ENCODE results near the gene LRRC28. TPM values are rescaled to one million over a fixed set of nuclear protein-coding genes. Genes with fewer than 3 reads are reported as not detected.

LRRC28 gene
- polyA plus RNA-seq, 1 donor = 19.6 TPM

DNA sequence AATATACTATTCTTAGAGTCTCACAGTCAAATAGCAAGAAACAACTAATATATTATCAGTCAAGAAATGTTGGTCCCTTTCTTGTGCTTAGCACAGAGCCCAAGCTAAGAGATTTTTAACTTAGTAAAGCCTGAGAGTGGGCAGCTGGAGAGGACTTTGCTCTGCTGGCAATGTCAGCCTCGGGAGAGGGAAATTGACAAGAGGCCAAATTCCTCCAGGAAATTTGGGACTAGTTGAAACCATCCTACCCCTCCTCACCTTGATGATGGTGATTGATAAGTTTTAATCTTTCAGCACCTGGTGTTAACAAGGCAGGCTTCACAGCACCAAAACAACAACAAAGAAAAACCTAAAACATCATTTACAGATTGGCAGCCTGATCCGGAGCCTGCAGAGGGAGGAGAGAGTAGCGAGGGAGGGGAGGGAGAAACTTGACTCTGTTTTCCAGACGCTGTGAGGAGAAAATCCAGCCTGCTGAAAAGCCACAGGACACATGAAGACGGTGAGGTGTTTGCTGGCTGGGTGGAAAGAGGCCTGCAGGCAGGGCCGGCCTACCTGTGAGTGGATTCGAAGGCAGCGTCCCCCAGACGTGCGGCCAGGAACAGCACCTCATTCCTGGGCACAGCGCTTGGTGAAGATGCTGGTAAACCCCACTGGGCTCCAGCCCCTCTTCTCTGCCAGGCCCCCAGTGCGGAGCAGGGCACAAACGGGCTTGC, 150.9 kb downstream of the LRRC28 start:
- no peak for DNase-seq

- DNase-seq = no peak
Measured at GRCh38 chr15:99403597-99403996, 152.3 kb downstream of the LRRC28 start.

- no peak for DNase-seq
Measured at GRCh38 chr15:99404454-99404853, 153.2 kb downstream of the LRRC28 start.

GRCh38 chr15:99406120-99406519, 154.8 kb downstream of the LRRC28 start:
- no peak for DNase-seq

- DNase-seq = no peak
Measured at GRCh38 chr15:99406716-99407487, 155.6 kb downstream of the LRRC28 start.

- no peak for DNase-seq
Measured at GRCh38 chr15:99407716-99408115, 156.4 kb downstream of the LRRC28 start.

- DNase-seq = no peak
Measured at GRCh38 chr15:99408236-99409096, 157.2 kb downstream of the LRRC28 start.

- no peak for DNase-seq
Measured at GRCh38 chr15:99409097-99409473, 157.8 kb downstream of the LRRC28 start.

- no peak for DNase-seq
Measured at GRCh38 chr15:99409560-99409959, 158.3 kb downstream of the LRRC28 start.

DNA sequence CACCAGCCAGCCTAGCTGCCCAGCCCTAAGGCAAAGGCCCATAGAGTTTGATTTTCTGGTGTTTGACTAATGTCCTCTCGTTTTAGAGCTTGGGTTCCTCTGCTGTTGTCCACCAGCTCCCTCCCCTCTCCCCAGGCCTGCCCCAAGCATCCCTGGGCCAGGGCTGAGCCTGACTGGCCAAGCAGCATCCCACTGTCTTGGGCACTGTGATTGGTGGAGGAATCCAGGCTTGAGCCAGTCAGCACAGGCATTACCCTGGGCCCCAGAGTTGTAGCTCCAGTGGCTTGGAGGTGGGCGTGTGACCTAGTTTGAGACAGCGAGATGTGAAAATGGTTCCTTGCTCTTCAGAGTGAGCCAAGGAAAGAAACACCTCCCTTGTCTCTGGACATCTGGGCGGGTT, 159.2 kb downstream of the LRRC28 start:
- no peak for DNase-seq

- DNase-seq = no peak
Measured at GRCh38 chr15:99411234-99411633, 160.0 kb downstream of the LRRC28 start.

- DNase-seq = no peak
Measured at GRCh38 chr15:99412082-99412481, 160.8 kb downstream of the LRRC28 start.

- no peak for DNase-seq
Measured at GRCh38 chr15:99412626-99413025, 161.3 kb downstream of the LRRC28 start.

DNA sequence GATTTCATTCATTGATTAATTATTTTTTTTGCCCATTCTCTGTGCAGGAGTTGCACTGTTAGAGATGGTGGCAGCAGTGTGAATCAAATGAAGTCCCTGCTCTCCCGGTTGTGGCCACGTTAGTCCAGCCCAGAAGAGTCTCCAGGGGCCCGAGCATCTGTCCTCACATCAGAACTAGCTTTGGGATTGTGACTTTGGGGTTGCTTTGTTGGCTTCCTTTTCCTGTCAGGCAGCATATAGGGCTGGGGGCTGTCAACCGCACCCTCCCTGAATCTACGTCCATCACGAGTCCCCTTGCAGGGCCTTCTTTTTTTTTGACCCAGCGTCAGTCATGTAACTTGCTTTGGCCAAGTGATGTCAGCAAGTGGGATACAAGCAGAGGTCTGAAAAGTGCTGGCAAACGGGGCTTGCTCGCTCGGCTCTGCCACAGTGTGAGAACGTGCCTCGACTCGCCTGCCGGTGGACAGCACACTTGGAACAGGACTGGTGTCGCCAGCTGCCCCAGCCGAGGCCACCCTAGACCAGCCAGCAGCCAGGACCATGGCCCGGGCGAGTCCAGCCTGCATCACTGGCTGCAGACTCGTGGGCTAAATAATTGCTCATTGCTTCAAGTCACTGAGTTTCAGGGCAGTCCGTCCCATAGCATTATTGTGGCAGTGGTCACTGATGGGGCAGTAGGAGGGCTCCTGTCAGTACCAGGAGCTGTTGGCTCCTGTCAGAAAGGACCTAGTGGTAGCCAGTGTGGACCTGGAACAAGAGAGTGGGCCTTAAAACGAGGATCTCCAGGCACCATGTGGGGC, 162.9 kb downstream of the LRRC28 start:
- DNase-seq = no peak

DNA sequence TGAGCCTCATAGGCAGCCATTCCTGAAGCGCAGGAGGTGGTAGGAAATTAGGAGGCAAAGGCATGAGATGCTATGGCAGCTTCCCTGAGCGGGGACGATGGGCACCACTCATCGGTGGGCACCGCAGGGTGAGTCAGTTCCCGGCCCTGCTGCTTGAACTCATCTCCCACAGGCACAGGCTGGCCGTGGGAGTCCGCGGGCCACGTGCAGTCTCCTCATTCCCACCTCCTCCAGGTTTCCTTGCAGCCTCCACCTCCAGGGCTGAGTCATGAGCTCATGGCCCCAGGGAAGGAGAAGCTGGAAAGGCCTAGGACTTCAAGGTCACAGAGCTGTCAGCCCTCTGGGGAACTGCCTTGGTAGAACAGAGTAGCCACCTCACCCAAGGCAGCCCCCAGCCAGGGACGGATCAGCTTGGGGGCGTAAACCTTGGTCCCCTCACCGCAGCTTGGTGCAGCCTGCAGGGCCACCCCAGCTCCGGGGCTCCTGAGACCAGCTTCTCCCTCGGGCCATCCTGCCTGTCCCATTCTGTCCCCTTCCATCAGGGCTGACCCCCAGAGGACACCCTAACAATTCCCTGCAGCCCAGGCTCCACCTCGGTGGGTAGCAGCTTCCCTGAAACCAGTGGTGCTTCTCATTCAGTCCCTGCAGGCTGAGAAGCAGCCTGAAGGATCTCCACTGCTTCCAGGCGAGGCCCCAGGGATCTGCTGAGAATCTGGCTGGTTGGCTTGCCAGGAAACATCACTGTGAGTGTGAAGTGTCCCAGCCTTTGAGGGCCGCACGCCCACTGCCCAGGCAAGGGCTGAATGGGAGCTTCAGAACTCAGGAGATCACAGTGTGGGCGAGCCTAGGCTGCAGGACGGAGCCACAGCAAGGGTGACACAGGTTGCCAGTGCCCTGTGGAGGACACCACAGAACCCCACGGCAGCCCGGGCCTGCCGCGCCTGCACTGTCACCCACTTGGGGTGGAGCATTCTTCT, 163.8 kb downstream of the LRRC28 start:
- DNase-seq = no peak

- no peak for DNase-seq
Measured at GRCh38 chr15:99416191-99417188, 165.2 kb downstream of the LRRC28 start.

DNA sequence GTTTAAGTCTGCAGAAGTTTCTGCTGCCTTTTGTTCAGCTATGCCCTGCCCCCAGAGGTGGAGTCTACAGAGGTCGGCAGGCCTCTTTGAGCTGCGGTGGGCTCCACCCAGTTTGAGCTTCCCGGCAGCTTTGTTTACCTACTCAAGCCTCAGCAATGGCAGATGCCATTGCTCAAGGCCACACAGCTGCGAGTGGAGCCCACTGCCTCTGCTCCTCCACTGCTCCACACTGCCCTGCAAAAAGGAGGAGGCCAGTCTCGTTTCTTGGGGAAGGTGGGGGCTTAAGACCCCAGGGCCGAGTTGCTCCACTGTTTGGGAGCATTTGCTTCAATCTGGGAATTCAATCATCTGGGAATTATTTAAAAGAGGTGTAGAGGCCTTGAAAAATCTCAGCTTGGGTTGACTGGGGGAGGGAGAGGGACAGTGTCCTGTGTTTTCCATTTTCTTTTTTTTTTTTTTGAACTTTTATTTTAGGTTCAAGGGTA, 169.9 kb downstream of the LRRC28 start:
- no peak for DNase-seq

DNA sequence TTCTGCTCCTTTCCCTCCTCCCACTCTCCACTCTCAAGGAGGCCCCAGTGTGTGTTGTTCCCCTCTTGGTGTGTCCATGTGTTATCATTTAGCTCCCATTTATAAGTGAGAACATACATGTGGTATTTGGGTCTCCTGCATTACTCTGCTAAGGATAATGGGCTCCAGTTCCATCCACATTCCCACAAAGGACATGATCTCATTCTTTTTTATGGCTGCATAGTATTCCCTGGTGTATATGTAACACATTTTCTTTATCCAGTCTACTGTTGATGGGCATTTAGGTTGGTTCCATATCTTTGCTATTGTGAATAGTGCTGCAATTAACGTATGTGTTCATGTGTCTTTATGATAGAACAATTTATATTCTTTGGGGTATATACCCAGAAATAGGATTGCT, 170.5 kb downstream of the LRRC28 start:
- DNase-seq = no peak

Data from hindlimb muscle (tissue), 1 donor.